ENCODE data around the gene MDP1. TPM values are rescaled to one million over a fixed set of nuclear protein-coding genes. Genes with fewer than 3 reads are reported as not detected.
A peak's percentile ranks its signal among the peaks of the same experiment; 100 is the strongest.

The MDP1 gene
- total RNA-seq, 4 donors from 2014 or later, result 5.6 to 137 (median 24.2) TPM

DNA sequence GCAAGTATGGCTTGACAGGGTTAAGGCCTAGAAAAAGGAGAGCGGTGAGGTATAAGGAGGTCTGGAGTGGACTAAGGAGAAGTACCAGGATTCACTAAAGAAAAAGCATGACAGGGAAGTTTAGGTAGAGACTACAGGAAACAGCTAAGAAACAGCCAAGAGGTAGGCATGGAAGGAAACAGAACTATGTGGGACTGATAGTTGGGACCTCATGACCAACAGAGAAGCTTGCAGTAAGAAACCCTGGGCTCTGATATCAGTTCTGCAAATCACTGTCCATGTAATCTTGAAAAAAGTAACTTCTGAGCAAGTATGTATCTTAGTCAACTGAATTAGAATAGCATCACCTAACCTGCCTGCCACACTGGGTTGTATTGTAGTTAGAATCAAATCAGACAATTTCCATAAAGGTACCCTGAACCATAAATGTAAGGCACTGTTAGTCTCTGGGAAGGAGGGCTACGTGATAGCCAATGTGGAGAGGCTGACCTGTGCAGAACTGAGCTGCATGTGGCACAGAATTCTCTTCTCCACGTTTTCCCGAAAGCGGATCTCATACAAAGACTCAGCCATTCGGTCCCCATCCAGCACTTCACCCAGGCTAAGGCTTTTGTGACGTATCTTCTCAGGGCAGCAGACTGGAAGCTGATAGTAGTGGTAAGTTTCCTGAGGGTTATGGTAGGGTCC is 21.5 kb downstream of the MDP1 start:
- Histone ChIP-seq H3K4me3 (peak overlapping the region; percentile 77 to 91), H3K36me3 (no peaks in the 10 kb centered on the region), H3K9me3 (no peaks in the 10 kb centered on the region), H3K27me3 (no peaks in the 10 kb centered on the region), H3K27ac (peak overlapping the region; percentile 94 to 95), H3K4me1 (no peaks in the 10 kb centered on the region)
- no peak for DNase-seq
- intact Hi-C loops (cut with DNase I; ENCODE audit: low total_unique reads), result no loop called here
- TF ChIP-seq, protein P1, sequence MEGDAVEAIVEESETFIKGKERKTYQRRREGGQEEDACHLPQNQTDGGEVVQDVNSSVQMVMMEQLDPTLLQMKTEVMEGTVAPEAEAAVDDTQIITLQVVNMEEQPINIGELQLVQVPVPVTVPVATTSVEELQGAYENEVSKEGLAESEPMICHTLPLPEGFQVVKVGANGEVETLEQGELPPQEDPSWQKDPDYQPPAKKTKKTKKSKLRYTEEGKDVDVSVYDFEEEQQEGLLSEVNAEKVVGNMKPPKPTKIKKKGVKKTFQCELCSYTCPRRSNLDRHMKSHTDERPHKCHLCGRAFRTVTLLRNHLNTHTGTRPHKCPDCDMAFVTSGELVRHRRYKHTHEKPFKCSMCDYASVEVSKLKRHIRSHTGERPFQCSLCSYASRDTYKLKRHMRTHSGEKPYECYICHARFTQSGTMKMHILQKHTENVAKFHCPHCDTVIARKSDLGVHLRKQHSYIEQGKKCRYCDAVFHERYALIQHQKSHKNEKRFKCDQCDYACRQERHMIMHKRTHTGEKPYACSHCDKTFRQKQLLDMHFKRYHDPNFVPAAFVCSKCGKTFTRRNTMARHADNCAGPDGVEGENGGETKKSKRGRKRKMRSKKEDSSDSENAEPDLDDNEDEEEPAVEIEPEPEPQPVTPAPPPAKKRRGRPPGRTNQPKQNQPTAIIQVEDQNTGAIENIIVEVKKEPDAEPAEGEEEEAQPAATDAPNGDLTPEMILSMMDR (IDR thresholded peaks at IDR 0.05), result no peak
- TF ChIP-seq POLR2A (IDR thresholded peaks at IDR 0.05), result no peak

DNA sequence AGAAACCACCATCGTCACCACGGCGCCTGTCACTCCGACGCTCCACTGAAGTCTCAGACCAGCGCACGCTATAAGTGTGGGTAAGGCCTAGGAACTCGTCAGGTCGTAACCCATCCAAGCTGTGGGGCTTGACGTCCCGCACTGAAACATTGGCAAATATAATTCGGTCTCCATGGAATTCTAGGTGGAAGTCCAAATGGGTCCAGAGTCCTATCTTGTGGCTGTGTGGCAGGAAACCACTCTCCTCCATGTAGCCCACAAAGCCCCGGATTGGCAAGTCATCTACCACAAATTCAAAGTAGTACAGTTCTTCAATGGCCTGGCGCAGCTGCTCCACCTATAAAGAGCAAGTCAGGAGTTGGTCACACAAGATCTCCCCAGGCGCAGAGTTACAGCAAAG is 22.9 kb downstream of the MDP1 start:
- Histone ChIP-seq H3K36me3 (no peaks in the 10 kb centered on the region), H3K4me1 (no peaks in the 10 kb centered on the region), H3K9me3 (no peaks in the 10 kb centered on the region), H3K4me3 (no peak overlapping the region), H3K27ac (no peak overlapping the region), H3K27me3 (no peaks in the 10 kb centered on the region)
- intact Hi-C loops (cut with DNase I; ENCODE audit: low total_unique reads), result no loop called here
- no peak for DNase-seq
- no peak for TF ChIP-seq POLR2A (IDR thresholded peaks at IDR 0.05)
- TF ChIP-seq, protein P1 (IDR thresholded peaks at IDR 0.05), result no peak

DNA sequence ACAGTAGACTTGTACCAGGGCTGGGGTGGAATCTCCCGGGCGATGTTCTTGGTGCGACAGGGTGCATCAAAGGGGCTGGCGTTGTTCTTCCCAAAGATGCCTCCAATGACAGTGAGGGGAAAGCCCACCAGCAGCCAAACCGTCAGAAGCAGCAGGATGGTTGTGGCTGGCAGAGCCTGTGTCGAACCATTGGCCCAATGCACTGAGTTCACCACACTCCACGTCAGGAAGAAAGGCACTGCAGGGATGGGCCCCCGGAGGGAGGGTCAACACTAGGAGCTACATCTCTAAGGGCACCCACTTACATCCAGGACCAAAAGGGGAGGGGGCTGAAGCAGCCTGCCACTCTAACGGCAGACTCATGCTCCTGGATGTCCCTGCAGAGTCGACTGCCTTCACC is 25.4 kb downstream of the MDP1 start:
- intact Hi-C loops (cut with DNase I; ENCODE audit: low total_unique reads), result no loop called here
- TF ChIP-seq, protein P1 (IDR thresholded peaks at IDR 0.05), result no peak
- no peak for TF ChIP-seq POLR2A (IDR thresholded peaks at IDR 0.05)
- Histone ChIP-seq H3K9me3 (no peaks in the 10 kb centered on the region), H3K36me3 (no peaks in the 10 kb centered on the region), H3K4me3 (no peak overlapping the region), H3K4me1 (no peaks in the 10 kb centered on the region), H3K27ac (no peak overlapping the region), H3K27me3 (no peaks in the 10 kb centered on the region)
- no peak for DNase-seq

DNA sequence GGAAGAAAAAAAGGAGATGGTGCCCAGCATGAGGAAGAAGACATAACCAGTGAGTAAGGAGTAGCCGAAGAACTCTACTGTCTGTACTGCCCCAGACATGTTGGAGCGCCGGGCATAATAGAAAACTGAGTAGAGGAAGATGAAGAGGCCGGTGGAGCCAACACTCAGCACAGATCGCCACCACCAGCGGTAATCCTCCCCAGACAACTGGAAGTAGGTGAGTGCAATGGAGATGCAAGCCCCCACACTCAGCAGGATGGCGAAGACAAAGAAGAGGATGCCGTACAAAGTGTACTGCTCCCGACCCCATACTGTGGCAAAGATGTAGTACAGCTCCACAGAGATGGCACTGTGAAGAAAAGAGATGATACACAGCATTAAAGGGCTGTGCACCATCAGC is 26.4 kb downstream of the MDP1 start:
- Histone ChIP-seq H3K4me1 (no peaks in the 10 kb centered on the region), H3K9me3 (no peaks in the 10 kb centered on the region), H3K36me3 (no peaks in the 10 kb centered on the region), H3K27ac (no peak overlapping the region), H3K27me3 (no peaks in the 10 kb centered on the region), H3K4me3 (no peak overlapping the region)
- no peak for TF ChIP-seq POLR2A (IDR thresholded peaks at IDR 0.05)
- TF ChIP-seq, protein P1 (IDR thresholded peaks at IDR 0.05), result no peak
- DNase-seq, result no peak
- intact Hi-C loops (cut with DNase I; ENCODE audit: low total_unique reads), result no loop called here

DNA sequence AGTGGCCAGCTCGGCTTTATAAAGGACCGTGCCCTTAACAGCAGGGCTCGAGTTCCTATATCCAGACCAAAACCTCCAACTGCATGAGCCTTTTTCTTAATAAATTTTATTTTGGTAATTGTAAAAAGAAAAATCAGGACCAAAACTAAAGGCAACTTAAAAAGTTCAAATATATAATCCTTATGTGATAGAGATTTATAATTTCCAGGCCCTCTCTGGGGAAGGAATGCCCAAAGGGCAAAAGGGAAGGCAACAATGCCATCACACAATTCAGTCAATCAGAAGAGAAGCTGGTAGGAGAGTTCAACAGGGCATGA is 26.8 kb downstream of the MDP1 start:
- TF ChIP-seq, protein P1 (IDR thresholded peaks at IDR 0.05), result no peak
- no peak for TF ChIP-seq POLR2A (IDR thresholded peaks at IDR 0.05)
- H3K4me3 ChIP-seq, result peak overlapping the region in 1 of 2 donors; percentile 63
- no peak for DNase-seq
- H3K27ac ChIP-seq, result peak overlapping the region; percentile 9 to 53
- H3K9me3 ChIP-seq, result no peaks in the 10 kb centered on the region
- no peaks in the 10 kb centered on the region for H3K36me3 ChIP-seq
- no peaks in the 10 kb centered on the region for H3K27me3 ChIP-seq
- intact Hi-C loops (cut with DNase I; ENCODE audit: low total_unique reads), result no loop called here
- H3K4me1 ChIP-seq, result no peaks in the 10 kb centered on the region

Measured in uterus (tissue), 4 donors.